HepG2 (cell line): ENCODE results near the gene TRPC3. TPM values are rescaled to one million over a fixed set of nuclear protein-coding genes. Genes with fewer than 3 reads are reported as not detected.
A peak's percentile ranks its signal among the peaks of the same experiment; 100 is the strongest.

ENCODE experiments used
- ARID4A ChIP-seq: sonication (generic); formaldehyde crosslinking; IDR thresholded peaks from 2 replicates; pipeline ENCODE4 v1.5.0; 2020; ENCODE audit warnings: mild to moderate bottlenecking, missing genetic modification reagents, borderline replicate concordance
- ESRRA ChIP-seq: sonication (generic); formaldehyde crosslinking; IDR thresholded peaks from 2 replicates; pipeline ENCODE4 v1.5.1; 2020; ENCODE audit warnings: mild to moderate bottlenecking, low read depth, missing genetic modification reagents
- ETV6 ChIP-seq: sonication (generic); formaldehyde crosslinking; conservative IDR thresholded peaks from 2 replicates; pipeline ENCODE4 v1.4.0; 2020; ENCODE audit warnings: missing genetic modification reagents
- EZH2 ChIP-seq: conservative IDR thresholded peaks from 2 replicates; pipeline ENCODE4 v1.6.1; 2012; ENCODE audit warnings: mild to moderate bottlenecking, low read depth, low read length, moderate library complexity
- FOXK2 ChIP-seq: fragments of 450-650 bp; IDR thresholded peaks from 2 replicates; pipeline ENCODE4 v1.6.1; 2016
- HDAC1 ChIP-seq: sonication (generic); formaldehyde crosslinking; IDR thresholded peaks from 2 replicates; pipeline ENCODE4 v1.5.1; 2020; ENCODE audit warnings: mild to moderate bottlenecking, missing genetic modification reagents
- HNRNPUL1 ChIP-seq: fragments of 200-400 bp; formaldehyde crosslinking; IDR thresholded peaks from 2 replicates; pipeline ENCODE4 v1.6.1; 2017; ENCODE audit warnings: low read depth, mild to moderate bottlenecking, low read length, moderate library complexity
- ZBED4 ChIP-seq: sonication (generic); formaldehyde crosslinking; IDR thresholded peaks from 2 replicates; pipeline ENCODE4 v1.4.0; 2020; ENCODE audit warnings: missing genetic modification reagents, borderline replicate concordance
- ZBTB26 ChIP-seq: IDR thresholded peaks from 2 replicates; pipeline ENCODE4 v1.6.1; 2016; ENCODE audit warnings: missing compliant biosample characterization, missing genetic modification reagents, borderline replicate concordance
- ZNF230 ChIP-seq: sonication (generic); formaldehyde crosslinking; IDR thresholded peaks from 2 replicates; pipeline ENCODE4 v1.4.0; 2020; ENCODE audit warnings: mild to moderate bottlenecking, missing genetic modification reagents
- polyA plus RNA-seq, 8 experiments: library from polyadenylated mRNA; depleted of rRNA in 3 of 8; stranded (reverse) in 7 of 8; unstranded in 1 of 8; fragments of >200 nt; fragmentation: Illumina TruSeq in 4 of 8; extraction: Trizol in 4 of 8; gene quantifications; 2 replicates each; pipeline versions ENCODE4 v1.2.1 to v1.2.3, GENCODE V29; 2011 to 2016; ENCODE audit warnings: low read depth in 4 of 8, missing spikeins in 1 of 8, mixed read lengths in 1 of 8; ENCODE audit not compliant: insufficient read depth in 1 of 8
- total RNA-seq, 5 experiments: library from RNA; depleted of rRNA; stranded (reverse); fragments of >200 nt; fragmentation: Illumina TruSeq; extraction: Trizol; gene quantifications; 2 replicates each; pipeline ENCODE4 v1.2.3, GENCODE V29; 2016; ENCODE audit warnings: low read depth in 1 of 5
- TF ChIP-seq, protein P1 (sequence below): sonication (generic); formaldehyde crosslinking; IDR thresholded peaks from 2 replicates; pipeline ENCODE4 v1.4.0; 2020; ENCODE audit warnings: missing genetic modification reagents

The TRPC3 gene
- total and polyA plus RNA-seq, 2 of the 13 experiments (the other 11 are each of a cell fraction or from before 2014, with no cell fraction given), result not detected

DNA sequence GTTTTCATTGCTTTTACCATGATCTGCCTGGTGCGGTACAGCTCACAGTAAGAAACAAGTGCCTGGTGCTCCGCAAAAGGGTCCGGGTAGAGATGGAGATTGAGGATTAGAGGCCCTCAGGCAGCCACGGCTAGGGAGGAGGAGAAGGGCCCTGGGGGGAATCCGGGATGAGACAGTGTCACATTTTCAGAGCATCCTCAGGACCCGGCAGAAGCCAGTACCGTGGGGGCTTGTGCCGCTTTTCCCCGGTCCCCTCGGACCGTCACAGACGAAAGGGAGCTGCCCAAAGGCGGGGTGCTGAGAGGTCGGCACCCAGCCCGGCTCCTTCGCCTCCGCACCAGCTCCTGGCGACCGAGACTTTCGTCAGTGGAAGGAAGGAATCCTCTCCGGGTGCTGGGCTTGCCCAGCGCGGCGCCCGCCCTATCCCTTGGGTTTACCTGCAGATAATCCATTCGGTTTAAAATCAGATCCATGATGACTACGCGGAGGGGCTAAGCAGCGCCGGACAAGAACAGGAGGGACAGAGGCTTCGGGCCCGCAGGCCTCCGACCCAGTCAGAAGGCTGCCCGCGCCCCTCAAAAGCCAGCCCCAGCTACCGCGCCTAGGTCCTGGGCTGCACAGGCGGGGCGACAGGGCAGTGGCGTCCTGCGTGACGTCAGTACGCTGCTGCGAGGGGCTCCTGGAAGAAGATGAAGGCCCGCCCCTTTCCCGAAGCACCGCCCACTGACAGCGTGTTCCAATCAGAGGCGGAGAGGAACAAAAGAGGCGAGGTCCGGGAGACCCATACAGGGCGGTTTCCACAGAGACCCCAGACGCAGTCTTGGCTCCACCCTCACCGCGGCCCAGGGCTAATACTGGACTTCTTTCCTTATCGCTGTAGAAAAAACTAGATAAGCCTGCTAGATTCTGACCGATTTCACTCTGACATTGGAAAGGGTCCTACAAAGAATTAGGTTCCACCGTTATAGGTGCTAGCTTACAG, 81.7 kb downstream of the TRPC3 start, which contains the start of gene BBS7 (continued):
- peak; percentile 77; the same call in 1 of the 2 replicates for TF ChIP-seq ARID4A (CRISPR knock-in tag)
- no peak for TF ChIP-seq EZH2
- peak; percentile 37 for TF ChIP-seq HDAC1
- TF ChIP-seq HNRNPUL1, result no peak
- TF ChIP-seq ZBED4, result peak; percentile 48; the same call in 1 of the 2 replicates
- TF ChIP-seq ZBTB26 (CRISPR knock-in tag), result no peak
- TF ChIP-seq ESRRA (CRISPR knock-in tag), result no peak
- no peak for TF ChIP-seq ZNF230
- no peak for TF ChIP-seq FOXK2
- TF ChIP-seq, protein P1, sequence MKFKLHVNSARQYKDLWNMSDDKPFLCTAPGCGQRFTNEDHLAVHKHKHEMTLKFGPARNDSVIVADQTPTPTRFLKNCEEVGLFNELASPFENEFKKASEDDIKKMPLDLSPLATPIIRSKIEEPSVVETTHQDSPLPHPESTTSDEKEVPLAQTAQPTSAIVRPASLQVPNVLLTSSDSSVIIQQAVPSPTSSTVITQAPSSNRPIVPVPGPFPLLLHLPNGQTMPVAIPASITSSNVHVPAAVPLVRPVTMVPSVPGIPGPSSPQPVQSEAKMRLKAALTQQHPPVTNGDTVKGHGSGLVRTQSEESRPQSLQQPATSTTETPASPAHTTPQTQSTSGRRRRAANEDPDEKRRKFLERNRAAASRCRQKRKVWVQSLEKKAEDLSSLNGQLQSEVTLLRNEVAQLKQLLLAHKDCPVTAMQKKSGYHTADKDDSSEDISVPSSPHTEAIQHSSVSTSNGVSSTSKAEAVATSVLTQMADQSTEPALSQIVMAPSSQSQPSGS (CRISPR knock-in tag), result peak; percentile 83
- no peak for TF ChIP-seq ETV6 (CRISPR knock-in tag)
